Spleen (tissue), 11 donors: ENCODE results near the gene SLC9A8. TPM values are rescaled to one million over a fixed set of nuclear protein-coding genes. Genes with fewer than 3 reads are reported as not detected.

Experiments used
- DNase-seq: peaks from one replicate; pipeline ENCODE4 v3.0.0-alpha.2; 2020
- H3K27ac ChIP-seq, 8 donors: fragments of 200-600 bp; sonication (generic) in 7 of 8; 1 replicate in 4 of 8; 2 replicates in 4 of 8; pipeline versions ENCODE4 v1.5.0 to v1.8.0; 2016 to 2021; ENCODE audit warnings: inconsistent platforms in 4 of 8, mild to moderate bottlenecking in 4 of 8, moderate library complexity in 1 of 8
- H3K27me3 ChIP-seq, 7 donors: fragments of 200-600 bp; sonication (generic) in 6 of 7; replicated peaks in 1 of 7; 1 replicate in 4 of 7; 2 replicates in 3 of 7; pipeline versions ENCODE4 v1.5.0 to v1.8.0; 2016 to 2021; ENCODE audit warnings: inconsistent platforms in 3 of 7, mild to moderate bottlenecking in 1 of 7
- H3K36me3 ChIP-seq, 6 donors: fragments of 200-600 bp; sonication (generic) in 5 of 6; 1 replicate in 4 of 6; 2 replicates in 2 of 6; pipeline versions ENCODE4 v1.5.0 to v1.8.0; 2016 to 2021; ENCODE audit warnings: inconsistent platforms in 2 of 6
- H3K4me1 ChIP-seq, 6 donors: fragments of 200-600 bp; sonication (generic) in 5 of 6; 1 replicate in 3 of 6; 2 replicates in 3 of 6; pipeline versions ENCODE4 v1.5.0 to v1.8.0; 2016 to 2021; ENCODE audit warnings: inconsistent platforms in 3 of 6
- H3K4me3 ChIP-seq, 8 donors: fragments of 200-600 bp; sonication (generic) in 7 of 8; 1 replicate in 4 of 8; 2 replicates in 4 of 8; pipeline versions ENCODE4 v1.5.0 to v1.8.0; 2016 to 2021; ENCODE audit warnings: inconsistent platforms in 4 of 8, mild to moderate bottlenecking in 4 of 8, moderate library complexity in 2 of 8
- H3K9me3 ChIP-seq, 8 donors: fragments of 200-600 bp; sonication (generic) in 7 of 8; 1 replicate in 4 of 8; 2 replicates in 4 of 8; pipeline versions ENCODE4 v1.5.0 to v1.8.0; 2016 to 2021; ENCODE audit warnings: inconsistent platforms in 4 of 8
- POLR2A ChIP-seq, 3 donors: fragments of 450-650 bp; IDR thresholded peaks; one replicate each; pipeline ENCODE4 v1.5.1; 2017; ENCODE audit warnings: antibody characterized with exemption in 3 of 3, mild to moderate bottlenecking in 1 of 3
- POLR2AphosphoS5 ChIP-seq, 3 donors: sonication (generic); formaldehyde crosslinking; IDR thresholded peaks; one replicate each; pipeline ENCODE4 v1.5.1; 2017; ENCODE audit warnings: antibody characterized with exemption in 3 of 3
- WGBS, 5 donors: extraction: QIAGEN DNeasy Blood & Tissue Kit in 3 of 5; methylation state at CpG; one replicate each; pipeline versions ENCODE4 v1.1.5 to v1.1.7; 2013 to 2018; 5-methylcytosine and 5-hydroxymethylcytosine counted together
- intact Hi-C: fragments of 100-400 bp; cut with DNase I; formaldehyde crosslinking; loops from one replicate; pipeline ENCODE4 v1.15.0; 2023; ENCODE audit warnings: low total_unique reads
- polyA plus RNA-seq, 3 donors: library from polyadenylated mRNA; stranded (reverse); fragments of 200-250 nt; gene quantifications; one replicate each; pipeline ENCODE4 v1.2.1, GENCODE V29; 2013
- total RNA-seq, 7 donors: library from RNA; depleted of rRNA in 3 of 7; stranded (reverse); fragments of >200 nt in 3 of 7; fragmentation: NEBNext Ultra II Directional in 4 of 7; extraction: Animal tissue kit (Norgen Biotek cat#: 25700) in 4 of 7; gene quantifications; one replicate each; pipeline versions ENCODE4 v1.1.0 to v1.2.1, GENCODE V29; 2016 to 2021
- TF ChIP-seq, protein P1 (sequence below), 11 experiments: fragments of 200-600 bp in 7 of 11; fragments of 450-650 bp in 4 of 11; sonication (generic) in 4 of 11; IDR thresholded peaks in 8 of 11; conservative IDR thresholded peaks in 3 of 11; 1 replicate in 7 of 11; 2 replicates in 4 of 11; pipeline versions ENCODE4 v1.4.0 to v1.8.0; 2016 to 2021; ENCODE audit warnings: antibody characterized with exemption in 11 of 11, inconsistent platforms in 4 of 11, mild to moderate bottlenecking in 1 of 11
- donor health status: healthy with polysubstance abuse.
- donor health status: DM: no; HTN: no; CAD: no; lungs with moderate emphysema.
- donor health status: DM: no; HTN: no; CAD: no.
- donor health status: Bipolar disorder and iron deficiency.
- donor health status: healthy.
- donor health status: DM: no; HTN: no; CAD: no.
- donor health status: DM: yes; HTN: yes; CAD: no.

SLC9A8 gene
- total and polyA plus RNA-seq, 10 donors: 4.6 to 35.3 (median 22.3) TPM

DNA sequence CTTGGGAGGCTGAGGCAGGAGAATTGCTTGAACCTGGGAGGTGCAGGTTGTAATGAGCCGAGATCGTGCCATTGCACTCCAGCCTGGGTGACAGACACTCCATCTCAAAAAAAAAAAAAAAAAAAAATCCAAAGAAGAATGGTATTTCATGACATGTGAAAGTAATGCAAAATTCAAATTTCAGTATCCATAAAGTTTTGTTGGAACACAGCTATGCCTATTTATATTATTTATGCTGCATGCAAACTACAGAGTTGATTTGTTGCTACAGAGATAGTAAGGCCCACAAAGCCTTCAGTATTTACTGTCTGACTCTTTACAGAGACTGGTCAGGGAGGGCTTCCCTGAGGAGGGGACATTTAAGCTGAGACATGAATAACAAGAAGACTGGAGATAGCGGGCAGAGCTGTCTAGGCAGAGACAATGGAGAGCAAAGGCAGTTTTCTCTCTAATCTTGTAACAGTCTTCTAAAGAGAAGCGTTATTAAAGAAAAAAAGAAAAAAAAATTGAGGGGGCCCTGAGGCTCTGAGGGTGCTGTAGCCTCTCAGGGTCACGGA lies 2.7 kb upstream of the SLC9A8 start:
- intact Hi-C loops: loop anchor here (5.0 kb wide), 1 partner anchor 98 kb away; the partner anchor contains the start of gene B4GALT5
- H3K9me3 ChIP-seq: no peaks in the 10 kb centered on the region
- peaks cover 12 to 52% (median 30%) of the 10 kb centered on the region in 6 donors for H3K4me1 ChIP-seq
- peaks cover 0 to 3% (median 0%) of the 10 kb centered on the region in 6 donors for H3K36me3 ChIP-seq
- peak overlapping the region in 3 of 8 donors; percentile 97 to 100 (median 98) for H3K27ac ChIP-seq
- 95 to 99% (median 96%) methylated on average over 5 of the region's 5 CpGs for WGBS, 5 donors
- TF ChIP-seq, protein P1, sequence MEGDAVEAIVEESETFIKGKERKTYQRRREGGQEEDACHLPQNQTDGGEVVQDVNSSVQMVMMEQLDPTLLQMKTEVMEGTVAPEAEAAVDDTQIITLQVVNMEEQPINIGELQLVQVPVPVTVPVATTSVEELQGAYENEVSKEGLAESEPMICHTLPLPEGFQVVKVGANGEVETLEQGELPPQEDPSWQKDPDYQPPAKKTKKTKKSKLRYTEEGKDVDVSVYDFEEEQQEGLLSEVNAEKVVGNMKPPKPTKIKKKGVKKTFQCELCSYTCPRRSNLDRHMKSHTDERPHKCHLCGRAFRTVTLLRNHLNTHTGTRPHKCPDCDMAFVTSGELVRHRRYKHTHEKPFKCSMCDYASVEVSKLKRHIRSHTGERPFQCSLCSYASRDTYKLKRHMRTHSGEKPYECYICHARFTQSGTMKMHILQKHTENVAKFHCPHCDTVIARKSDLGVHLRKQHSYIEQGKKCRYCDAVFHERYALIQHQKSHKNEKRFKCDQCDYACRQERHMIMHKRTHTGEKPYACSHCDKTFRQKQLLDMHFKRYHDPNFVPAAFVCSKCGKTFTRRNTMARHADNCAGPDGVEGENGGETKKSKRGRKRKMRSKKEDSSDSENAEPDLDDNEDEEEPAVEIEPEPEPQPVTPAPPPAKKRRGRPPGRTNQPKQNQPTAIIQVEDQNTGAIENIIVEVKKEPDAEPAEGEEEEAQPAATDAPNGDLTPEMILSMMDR (IDR thresholded peaks at IDR 0.05 in 8 of 11, conservative IDR thresholded peaks at IDR 0.05 in 3 of 11): no peak
- TF ChIP-seq POLR2AphosphoS5 (IDR thresholded peaks at IDR 0.05) (no peak), POLR2A (IDR thresholded peaks at IDR 0.05) (no peak)
- DNase-seq: no peak
- H3K4me3 ChIP-seq: no peak overlapping the region
- no peaks in the 10 kb centered on the region for H3K27me3 ChIP-seq

DNA sequence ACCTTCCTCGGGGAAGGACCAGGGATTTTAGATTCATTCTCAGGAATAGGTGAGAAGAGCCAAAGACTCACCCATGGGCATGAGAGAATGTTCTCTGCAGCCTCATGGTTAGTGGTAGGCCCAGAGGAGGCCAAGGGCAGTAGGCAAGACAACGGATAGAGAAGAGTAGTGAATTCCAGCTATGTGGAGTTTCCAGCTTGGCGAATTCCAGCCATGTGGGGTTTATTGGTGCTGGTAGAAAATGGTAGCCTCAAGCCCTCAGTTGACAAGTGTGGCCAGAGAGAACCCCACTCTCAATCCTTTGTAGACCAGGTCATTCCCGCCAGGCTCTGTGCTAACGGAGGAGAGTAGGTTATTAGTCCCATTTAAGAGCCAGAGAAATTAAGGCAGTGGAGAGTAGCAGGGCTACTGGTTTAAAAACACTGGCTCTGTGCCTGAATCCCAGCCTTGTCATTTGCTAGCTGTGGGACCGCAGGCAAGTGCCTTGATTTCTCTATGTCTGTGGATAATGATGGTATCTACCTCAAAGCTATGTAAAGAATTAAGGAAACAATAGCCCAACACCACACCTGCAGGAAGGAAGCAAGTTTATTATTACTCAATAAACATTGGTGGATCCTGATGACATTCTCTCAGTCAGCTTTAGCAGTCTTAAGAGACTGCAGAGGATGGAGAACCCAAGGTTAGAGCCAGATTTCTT lies 2.0 kb upstream of the SLC9A8 start:
- peaks cover 12 to 53% (median 32%) of the 10 kb centered on the region in 6 donors for H3K4me1 ChIP-seq
- H3K9me3 ChIP-seq: no peaks in the 10 kb centered on the region
- intact Hi-C loops: loop anchor here (5.0 kb wide), 1 partner anchor 98 kb away; the partner anchor contains the start of gene B4GALT5
- H3K4me3 ChIP-seq: no peak overlapping the region
- WGBS, 5 donors: 85 to 99% (median 90%) methylated on average over 6 of the region's 6 CpGs
- no peak for TF ChIP-seq POLR2A (IDR thresholded peaks at IDR 0.05)
- TF ChIP-seq, protein P1 (IDR thresholded peaks at IDR 0.05 in 8 of 11, conservative IDR thresholded peaks at IDR 0.05 in 3 of 11): no peak
- peaks cover 0 to 10% (median 6%) of the 10 kb centered on the region in 6 donors for H3K36me3 ChIP-seq
- no peaks in the 10 kb centered on the region for H3K27me3 ChIP-seq
- no peak for DNase-seq
- peak overlapping the region in 6 of 8 donors; percentile 89 to 100 (median 98) for H3K27ac ChIP-seq

DNA sequence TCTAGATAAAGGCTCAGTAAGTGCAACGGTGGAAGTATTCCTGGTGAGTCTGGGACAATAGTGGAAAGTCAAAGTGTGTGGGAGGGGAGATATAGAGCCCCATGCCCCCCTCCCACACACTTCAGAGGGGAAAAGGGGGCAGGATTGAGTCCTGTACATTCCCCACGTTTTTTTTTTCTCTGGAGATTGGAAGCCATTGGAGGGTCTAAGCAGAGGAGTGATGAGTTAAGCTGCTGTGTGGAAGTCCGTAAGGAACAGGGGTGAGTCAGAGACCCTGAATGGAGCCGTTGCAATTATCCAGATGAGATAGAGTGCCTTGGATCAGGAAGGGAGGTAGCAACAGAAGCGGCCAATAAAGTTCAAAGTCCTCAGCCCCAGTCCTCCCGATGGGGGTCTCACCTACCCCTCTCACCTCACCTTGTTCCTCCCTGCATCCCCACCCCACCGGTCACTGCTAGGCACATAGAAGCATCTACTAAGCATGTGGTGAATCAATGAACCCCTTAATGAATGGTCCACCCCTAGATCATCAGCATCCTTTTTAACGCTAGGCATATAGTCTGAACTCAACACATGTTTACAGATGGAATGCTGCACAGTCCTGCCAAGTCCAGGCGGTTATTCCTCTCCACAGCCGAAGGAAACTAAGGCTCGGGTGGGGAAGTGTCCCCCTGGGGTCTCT lies 662 bp upstream of the SLC9A8 start:
- H3K4me1 ChIP-seq: peaks cover 12 to 63% (median 34%) of the 10 kb centered on the region in 6 donors
- intact Hi-C loops: loop anchor here (5.0 kb wide), 1 partner anchor 100 kb away; the partner anchor contains the start of gene B4GALT5
- H3K27me3 ChIP-seq: no peaks in the 10 kb centered on the region
- peak overlapping the region; percentile 89 to 100 (median 98) for H3K27ac ChIP-seq
- no peaks in the 10 kb centered on the region for H3K9me3 ChIP-seq
- TF ChIP-seq POLR2A (IDR thresholded peaks at IDR 0.05) (no peak), POLR2AphosphoS5 (IDR thresholded peaks at IDR 0.05) (no peak)
- TF ChIP-seq, protein P1 (IDR thresholded peaks at IDR 0.05 in 8 of 11, conservative IDR thresholded peaks at IDR 0.05 in 3 of 11): no peak
- H3K36me3 ChIP-seq: peaks cover 0 to 24% (median 18%) of the 10 kb centered on the region in 6 donors
- H3K4me3 ChIP-seq: peak overlapping the region; percentile 72 to 93 (median 84)
- DNase-seq: no peak
- WGBS, 5 donors: 37 to 51% (median 42%) methylated on average over 11 of the region's 11 CpGs
